ENCODE results near the gene KRT2. TPM values are rescaled to one million over a fixed set of nuclear protein-coding genes. Genes with fewer than 3 reads are reported as not detected.

KRT2 gene
- total and polyA plus RNA-seq, 5 donors from 2014 or later = 0.23 to 0.80 (median 0.34) TPM; not detected in 1

GRCh38 chr12:52689936-52690335 lies 37.9 kb upstream of the KRT2 start:
- Mint-ChIP-seq H3K9me3 (no peaks in the 10 kb centered on the region), H3K4me3 (peak overlapping the region in 3 of 4 donors; percentile 40 to 96 (median 46)), H3K4me1 (peaks cover 0 to 30% (median 9%) of the 10 kb centered on the region in 4 donors), H3K36me3 (no peaks in the 10 kb centered on the region), H3K27ac (peak overlapping the region in 2 of 3 donors; percentile 64 to 88), H3K27me3 (peaks cover 37% of the 10 kb centered on the region)
- DNase-seq = no peak
- Histone ChIP-seq H3K4me1 (ENCODE audit: control insufficient read depth, insufficient read depth, low read length, poor library complexity, severe bottlenecking) (peaks cover 13% of the 10 kb centered on the region), H3K27me3 (ENCODE audit: control insufficient read depth, insufficient read depth, low read length) (peaks cover 10% of the 10 kb centered on the region), H3K4me3 (ENCODE audit: low read depth, low read length) (no peak overlapping the region), H3K36me3 (ENCODE audit: control insufficient read depth, insufficient read depth, low read length) (no peaks in the 10 kb centered on the region), H3K27ac (ENCODE audit: insufficient read depth, low read length, poor library complexity, severe bottlenecking) (no peak overlapping the region), H3K9me3 (ENCODE audit: control insufficient read depth in 2 of 2, low read length in 2 of 2) (no peaks in the 10 kb centered on the region)
- no peak for ATAC-seq (ENCODE audit: low read depth in 2 of 2)

- no peak overlapping the region for H3K27ac ChIP-seq (ENCODE audit: insufficient read depth, low read length, poor library complexity, severe bottlenecking)
- H3K27me3 ChIP-seq (ENCODE audit: control insufficient read depth, insufficient read depth, low read length) = peaks cover 10% of the 10 kb centered on the region
- H3K4me3 ChIP-seq (ENCODE audit: low read depth, low read length) = no peak overlapping the region
- no peaks in the 10 kb centered on the region for H3K9me3 ChIP-seq (ENCODE audit: control insufficient read depth in 2 of 2, low read length in 2 of 2)
- no peaks in the 10 kb centered on the region for H3K36me3 ChIP-seq (ENCODE audit: control insufficient read depth, insufficient read depth, low read length)
- DNase-seq = no peak
- Mint-ChIP-seq H3K9me3 (no peaks in the 10 kb centered on the region), H3K4me3 (no peak overlapping the region), H3K4me1 (peaks cover 0 to 31% (median 9%) of the 10 kb centered on the region in 4 donors), H3K36me3 (no peaks in the 10 kb centered on the region), H3K27ac (peak overlapping the region in 1 of 3 donors; percentile 88), H3K27me3 (peaks cover 37% of the 10 kb centered on the region)
- ATAC-seq (ENCODE audit: low read depth in 2 of 2) = no peak
- H3K4me1 ChIP-seq (ENCODE audit: control insufficient read depth, insufficient read depth, low read length, poor library complexity, severe bottlenecking) = peaks cover 13% of the 10 kb centered on the region
These were observed 37.2 kb upstream of the KRT2 start for GRCh38 chr12:52689239-52689638.

- DNase-seq (no peak), ATAC-seq (ENCODE audit: low read depth in 2 of 2) (no peak)
- H3K27ac ChIP-seq (ENCODE audit: insufficient read depth, low read length, poor library complexity, severe bottlenecking) = no peak overlapping the region
- H3K4me1 ChIP-seq (ENCODE audit: control insufficient read depth, insufficient read depth, low read length, poor library complexity, severe bottlenecking) = peaks cover 13% of the 10 kb centered on the region
- Mint-ChIP-seq H3K4me1 (peaks cover 0 to 33% (median 9%) of the 10 kb centered on the region in 4 donors), H3K4me3 (no peak overlapping the region), H3K27ac (peak overlapping the region in 1 of 3 donors; percentile 31), H3K36me3 (no peaks in the 10 kb centered on the region), H3K27me3 (peaks cover 38% of the 10 kb centered on the region), H3K9me3 (no peaks in the 10 kb centered on the region)
- H3K9me3 ChIP-seq (ENCODE audit: control insufficient read depth in 2 of 2, low read length in 2 of 2) = no peaks in the 10 kb centered on the region
- H3K27me3 ChIP-seq (ENCODE audit: control insufficient read depth, insufficient read depth, low read length) = peaks cover 9% of the 10 kb centered on the region
- no peak overlapping the region for H3K4me3 ChIP-seq (ENCODE audit: low read depth, low read length)
- no peaks in the 10 kb centered on the region for H3K36me3 ChIP-seq (ENCODE audit: control insufficient read depth, insufficient read depth, low read length)
These were observed 36.5 kb upstream of the KRT2 start for GRCh38 chr12:52688481-52688880.

GRCh38 chr12:52687497-52688385 lies 35.7 kb upstream of the KRT2 start:
- no peak for ATAC-seq (ENCODE audit: low read depth in 2 of 2)
- H3K27me3 Mint-ChIP-seq = peaks cover 38% of the 10 kb centered on the region
- H3K4me3 ChIP-seq (ENCODE audit: low read depth, low read length) = no peak overlapping the region
- H3K4me3 Mint-ChIP-seq = peak overlapping the region in 1 of 4 donors; percentile 34
- H3K27me3 ChIP-seq (ENCODE audit: control insufficient read depth, insufficient read depth, low read length) = peaks cover 7% of the 10 kb centered on the region
- no peaks in the 10 kb centered on the region for H3K36me3 Mint-ChIP-seq
- peaks cover 0 to 29% (median 9%) of the 10 kb centered on the region in 4 donors for H3K4me1 Mint-ChIP-seq
- peaks cover 13% of the 10 kb centered on the region for H3K4me1 ChIP-seq (ENCODE audit: control insufficient read depth, insufficient read depth, low read length, poor library complexity, severe bottlenecking)
- no peak for DNase-seq
- no peak overlapping the region for H3K27ac ChIP-seq (ENCODE audit: insufficient read depth, low read length, poor library complexity, severe bottlenecking)
- H3K9me3 ChIP-seq (ENCODE audit: control insufficient read depth in 2 of 2, low read length in 2 of 2) = no peaks in the 10 kb centered on the region
- no peaks in the 10 kb centered on the region for H3K36me3 ChIP-seq (ENCODE audit: control insufficient read depth, insufficient read depth, low read length)
- no peaks in the 10 kb centered on the region for H3K9me3 Mint-ChIP-seq
- H3K27ac Mint-ChIP-seq = peak overlapping the region in 2 of 3 donors; percentile 31 to 65

- Mint-ChIP-seq H3K4me3 (no peak overlapping the region), H3K27ac (peak overlapping the region in 1 of 3 donors; percentile 65), H3K27me3 (peaks cover 41% of the 10 kb centered on the region), H3K4me1 (peaks cover 0 to 30% (median 9%) of the 10 kb centered on the region in 4 donors), H3K9me3 (no peaks in the 10 kb centered on the region), H3K36me3 (no peaks in the 10 kb centered on the region)
- Histone ChIP-seq H3K4me3 (ENCODE audit: low read depth, low read length) (no peak overlapping the region), H3K9me3 (ENCODE audit: control insufficient read depth in 2 of 2, low read length in 2 of 2) (no peaks in the 10 kb centered on the region), H3K4me1 (ENCODE audit: control insufficient read depth, insufficient read depth, low read length, poor library complexity, severe bottlenecking) (peaks cover 13% of the 10 kb centered on the region), H3K27me3 (ENCODE audit: control insufficient read depth, insufficient read depth, low read length) (peaks cover 2% of the 10 kb centered on the region), H3K27ac (ENCODE audit: insufficient read depth, low read length, poor library complexity, severe bottlenecking) (no peak overlapping the region), H3K36me3 (ENCODE audit: control insufficient read depth, insufficient read depth, low read length) (no peaks in the 10 kb centered on the region)
- ATAC-seq (ENCODE audit: low read depth in 2 of 2) = no peak
- no peak for DNase-seq
These were observed 34.9 kb upstream of the KRT2 start for GRCh38 chr12:52686756-52687487.

- Mint-ChIP-seq H3K4me3 (no peak overlapping the region), H3K36me3 (no peaks in the 10 kb centered on the region), H3K9me3 (no peaks in the 10 kb centered on the region), H3K27me3 (peaks cover 33% of the 10 kb centered on the region), H3K27ac (no peak overlapping the region), H3K4me1 (peaks cover 0 to 30% (median 6%) of the 10 kb centered on the region in 4 donors)
- H3K9me3 ChIP-seq (ENCODE audit: control insufficient read depth in 2 of 2, low read length in 2 of 2) = no peaks in the 10 kb centered on the region
- no peak overlapping the region for H3K27ac ChIP-seq (ENCODE audit: insufficient read depth, low read length, poor library complexity, severe bottlenecking)
- no peaks in the 10 kb centered on the region for H3K27me3 ChIP-seq (ENCODE audit: control insufficient read depth, insufficient read depth, low read length)
- peaks cover 6% of the 10 kb centered on the region for H3K4me1 ChIP-seq (ENCODE audit: control insufficient read depth, insufficient read depth, low read length, poor library complexity, severe bottlenecking)
- H3K36me3 ChIP-seq (ENCODE audit: control insufficient read depth, insufficient read depth, low read length) = no peaks in the 10 kb centered on the region
- DNase-seq = no peak
- ATAC-seq (ENCODE audit: low read depth in 2 of 2) = no peak
- H3K4me3 ChIP-seq (ENCODE audit: low read depth, low read length) = no peak overlapping the region
These were observed 34.1 kb upstream of the KRT2 start for GRCh38 chr12:52686063-52686462.

GRCh38 chr12:52685406-52685890 lies 33.4 kb upstream of the KRT2 start:
- H3K27me3 Mint-ChIP-seq = peaks cover 28% of the 10 kb centered on the region
- H3K27me3 ChIP-seq (ENCODE audit: control insufficient read depth, insufficient read depth, low read length) = no peaks in the 10 kb centered on the region
- ATAC-seq (ENCODE audit: low read depth in 2 of 2) = no peak
- no peaks in the 10 kb centered on the region for H3K36me3 ChIP-seq (ENCODE audit: control insufficient read depth, insufficient read depth, low read length)
- no peaks in the 10 kb centered on the region for H3K9me3 ChIP-seq (ENCODE audit: control insufficient read depth in 2 of 2, low read length in 2 of 2)
- no peak overlapping the region for H3K4me3 ChIP-seq (ENCODE audit: low read depth, low read length)
- no peak overlapping the region for H3K4me3 Mint-ChIP-seq
- no peak overlapping the region for H3K27ac Mint-ChIP-seq
- no peak for DNase-seq
- H3K4me1 ChIP-seq (ENCODE audit: control insufficient read depth, insufficient read depth, low read length, poor library complexity, severe bottlenecking) = no peaks in the 10 kb centered on the region
- no peaks in the 10 kb centered on the region for H3K9me3 Mint-ChIP-seq
- H3K27ac ChIP-seq (ENCODE audit: insufficient read depth, low read length, poor library complexity, severe bottlenecking) = no peak overlapping the region
- H3K36me3 Mint-ChIP-seq = no peaks in the 10 kb centered on the region
- peaks cover 0 to 27% (median 3%) of the 10 kb centered on the region in 4 donors for H3K4me1 Mint-ChIP-seq
